Uterine smooth muscle cell (primary cell): Measurements from ENCODE around the gene TNS3. TPM values are rescaled to one million over a fixed set of nuclear protein-coding genes. Genes with fewer than 3 reads are reported as not detected.

Experiments used
- total RNA-seq: library from RNA; depleted of rRNA; stranded (reverse); fragments of >200 nt; gene quantifications from 2 replicates; pipeline ENCODE4 v1.2.3, GENCODE V29; 2014

Gene TNS3
- total RNA-seq = 38.6 and 39.6 TPM in 2 replicates

DNA sequence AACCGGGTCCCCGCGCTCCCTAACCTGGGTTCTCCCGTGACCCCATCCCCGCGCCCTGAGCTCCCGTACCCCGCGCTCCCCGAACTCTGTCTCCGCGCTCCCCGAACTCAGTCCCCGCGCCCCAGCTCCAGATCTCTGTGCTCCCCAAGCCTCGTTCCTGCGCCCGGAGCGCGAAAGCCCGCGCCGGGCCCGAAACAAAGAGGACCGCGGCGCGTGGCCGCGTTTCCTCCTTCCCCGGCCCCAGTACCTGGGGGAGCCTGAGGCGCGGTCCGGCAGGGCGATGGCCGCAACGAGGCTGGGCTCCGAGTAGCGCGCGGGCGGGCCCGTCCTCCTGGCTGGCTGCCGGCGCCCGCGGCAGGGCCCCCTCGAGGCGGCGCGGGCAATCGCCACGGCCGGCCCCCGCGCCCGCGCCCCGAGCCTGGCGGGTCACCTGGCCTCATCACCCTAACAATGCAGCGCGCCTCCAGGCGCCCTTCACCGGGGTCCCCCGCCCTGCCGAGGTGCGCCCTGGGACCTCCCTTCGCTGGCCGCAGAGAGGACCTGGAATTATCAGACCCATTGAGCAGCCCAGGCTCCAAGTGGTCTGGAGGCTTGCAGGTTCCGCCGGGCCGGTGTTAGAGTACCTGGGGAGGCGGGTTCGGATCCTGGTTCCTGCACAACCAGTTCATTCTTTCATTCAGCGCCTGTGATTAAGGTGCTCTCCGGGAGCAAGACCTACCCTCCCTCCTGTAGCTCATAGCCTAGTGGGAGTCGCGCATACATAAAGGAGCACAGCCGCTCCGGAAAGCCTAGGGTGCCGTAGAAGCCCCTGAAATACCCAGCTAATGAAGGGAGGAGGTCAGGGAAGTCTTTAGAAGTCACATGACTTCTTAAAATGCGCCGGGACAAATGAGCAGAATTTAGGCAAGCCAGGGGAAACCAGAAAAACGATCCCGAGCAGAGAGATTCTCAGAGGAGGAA, at the start of gene TNS3:
Gene TNS3 (minus strand): TSS at position 308 of the 960 bp plus-strand sequence. CDS start 142,475 bp downstream, outside the sequence.

